WTC11 (cell line): Measurements from ENCODE around the gene CDC16. TPM values are rescaled to one million over a fixed set of nuclear protein-coding genes. Genes with fewer than 3 reads are reported as not detected.
A peak's percentile ranks its signal among the peaks of the same experiment; 100 is the strongest.

Experiments used
- ATAC-seq: fragments of 200-7000 bp; cut with Tn5 transposase; 2 replicates; pipeline ENCODE4 v1.10.0; 2021; ENCODE audit warnings: mild to moderate bottlenecking, moderate library complexity
- CTCF ChIA-PET: fragments of 300-600 bp; sonication (Branson Sonifier 250); formaldehyde crosslinking; loops from one replicate; lab custom pipeline; 2021; ENCODE audit warnings: antibody characterized with exemption; lab: Charles Lee
- POLR2A ChIA-PET: fragments of 350-600 bp; sonication (Branson Sonifier 250); formaldehyde crosslinking; loops from one replicate; lab custom pipeline; 2021; ENCODE audit warnings: antibody characterized with exemption; lab: Charles Lee
- DNase-seq: peaks from one replicate; pipeline ENCODE4 v3.0.0; 2021; ENCODE audit warnings: low spot score
- H3K27ac Mint-ChIP-seq: 2 replicates; pipeline ENCODE4 v1.8.0; 2021; ENCODE audit warnings: mixed read lengths
- H3K27me3 Mint-ChIP-seq: 2 replicates; pipeline ENCODE4 v1.8.0; 2021; ENCODE audit warnings: low read depth, mild to moderate bottlenecking, moderate library complexity, mixed read lengths
- H3K36me3 Mint-ChIP-seq: 2 replicates; pipeline ENCODE4 v1.8.0; 2021; ENCODE audit warnings: mixed read lengths
- H3K4me1 Mint-ChIP-seq: 2 replicates; pipeline ENCODE4 v1.8.0; 2022; ENCODE audit warnings: mixed read lengths
- H3K4me3 Mint-ChIP-seq: 2 replicates; pipeline ENCODE4 v1.8.0; 2021; ENCODE audit warnings: mild to moderate bottlenecking, moderate library complexity, mixed read lengths
- H3K9me3 Mint-ChIP-seq: 2 replicates; pipeline ENCODE4 v1.8.0; 2021; ENCODE audit warnings: mixed read lengths
- E2F1 ChIP-seq: sonication (generic); formaldehyde crosslinking; IDR thresholded peaks from 2 replicates; pipeline ENCODE4 v1.8.0; 2022; ENCODE audit warnings: mild to moderate bottlenecking, missing genetic modification reagents
- E2F4 ChIP-seq: sonication (generic); formaldehyde crosslinking; IDR thresholded peaks from 2 replicates; pipeline ENCODE4 v1.8.1; 2022; ENCODE audit warnings: low read depth, mild to moderate bottlenecking, moderate library complexity, missing genetic modification reagents, borderline replicate concordance
- ETV6 ChIP-seq: sonication (generic); formaldehyde crosslinking; IDR thresholded peaks from 2 replicates; pipeline ENCODE4 v1.8.1; 2022; ENCODE audit warnings: mild to moderate bottlenecking, missing genetic modification reagents
- NFE2L1 ChIP-seq: sonication (generic); formaldehyde crosslinking; IDR thresholded peaks from 2 replicates; pipeline ENCODE4 v1.8.1; 2023; ENCODE audit warnings: missing genetic modification reagents
- NR3C1 ChIP-seq: sonication (generic); formaldehyde crosslinking; conservative IDR thresholded peaks from 2 replicates; pipeline ENCODE4 v1.8.1; 2023; ENCODE audit warnings: low read depth, mild to moderate bottlenecking, missing genetic modification reagents
- SMAD4 ChIP-seq: sonication (generic); formaldehyde crosslinking; IDR thresholded peaks from 2 replicates; pipeline ENCODE4 v1.8.0; 2022; ENCODE audit warnings: mild to moderate bottlenecking, missing genetic modification reagents
- SOX15 ChIP-seq: fragments of 250-450 bp; sonication (Bioruptor Pico); IDR thresholded peaks from 2 replicates; pipeline ENCODE4 v1.9.0; 2021; ENCODE audit warnings: mild to moderate bottlenecking
- SP1 ChIP-seq: sonication (generic); formaldehyde crosslinking; conservative IDR thresholded peaks from 2 replicates; pipeline ENCODE4 v1.8.1; 2022; ENCODE audit warnings: missing genetic modification reagents
- TCF7 ChIP-seq: sonication (generic); formaldehyde crosslinking; IDR thresholded peaks from 2 replicates; pipeline ENCODE4 v1.8.0; 2022; ENCODE audit warnings: mild to moderate bottlenecking, low read depth, missing genetic modification reagents, moderate library complexity
- ZNF263 ChIP-seq: sonication (generic); formaldehyde crosslinking; IDR thresholded peaks from 2 replicates; pipeline ENCODE4 v1.8.1; 2022; ENCODE audit warnings: low read depth, mild to moderate bottlenecking, moderate library complexity, missing genetic modification reagents
- ZNF396 ChIP-seq: fragments of 250-450 bp; sonication (Bioruptor Pico); IDR thresholded peaks from 2 replicates; pipeline ENCODE4 v1.8.0; 2021; ENCODE audit warnings: mild to moderate bottlenecking, moderate library complexity, borderline replicate concordance
- ZNF423 ChIP-seq: fragments of 250-450 bp; sonication (Bioruptor Pico); IDR thresholded peaks from 2 replicates; pipeline ENCODE4 v2.1.2; 2022; ENCODE audit warnings: mild to moderate bottlenecking, moderate library complexity
- total RNA-seq: library from RNA; stranded (reverse); gene quantifications from 3 replicates; pipeline ENCODE4 v1.2.3, GENCODE V29; 2021
- TF ChIP-seq, protein P1 (sequence below): fragments of 250-450 bp; sonication (Bioruptor Pico); IDR thresholded peaks from 2 replicates; pipeline ENCODE4 v1.9.0; 2021; ENCODE audit warnings: mild to moderate bottlenecking, borderline replicate concordance
- TF ChIP-seq, protein P2 (sequence below): sonication (generic); formaldehyde crosslinking; IDR thresholded peaks from 2 replicates; pipeline ENCODE4 v1.8.1; 2023; ENCODE audit warnings: mild to moderate bottlenecking, missing genetic modification reagents, moderate library complexity
- TF ChIP-seq, protein P3 (sequence below): fragments of 250-450 bp; sonication (Bioruptor Pico); IDR thresholded peaks from 2 replicates; pipeline ENCODE4 v1.9.0; 2021; ENCODE audit warnings: moderate library complexity, mild to moderate bottlenecking, inconsistent platforms, borderline replicate concordance
- TF ChIP-seq, protein P4 (sequence below): sonication (generic); formaldehyde crosslinking; IDR thresholded peaks from 2 replicates; pipeline ENCODE4 v1.8.0; 2022; ENCODE audit warnings: mild to moderate bottlenecking, missing genetic modification reagents

CDC16 gene
- total RNA-seq, 1 experiment from 2014 or later: 73.5 TPM

DNA sequence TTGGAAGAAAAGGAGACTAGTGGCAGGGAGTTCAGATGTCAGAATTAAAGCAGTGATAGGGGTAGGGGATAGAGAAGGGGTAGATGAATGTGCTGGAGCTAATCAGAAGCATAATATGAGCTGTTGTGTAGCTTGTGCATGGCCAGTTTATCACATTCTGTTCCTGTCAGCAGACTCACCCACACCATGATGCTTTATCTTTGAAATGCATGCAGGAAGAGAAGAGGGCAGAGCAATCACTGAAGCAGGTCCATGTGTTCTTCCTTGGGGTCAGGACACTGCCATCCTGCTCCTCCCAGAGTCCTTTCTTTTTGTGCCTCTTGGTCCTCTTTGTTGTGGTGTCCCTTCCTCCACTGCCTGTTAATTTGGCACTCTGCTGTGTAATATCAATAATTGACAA, 85.4 kb downstream of the CDC16 start (continued):
- TF ChIP-seq, protein P1, sequence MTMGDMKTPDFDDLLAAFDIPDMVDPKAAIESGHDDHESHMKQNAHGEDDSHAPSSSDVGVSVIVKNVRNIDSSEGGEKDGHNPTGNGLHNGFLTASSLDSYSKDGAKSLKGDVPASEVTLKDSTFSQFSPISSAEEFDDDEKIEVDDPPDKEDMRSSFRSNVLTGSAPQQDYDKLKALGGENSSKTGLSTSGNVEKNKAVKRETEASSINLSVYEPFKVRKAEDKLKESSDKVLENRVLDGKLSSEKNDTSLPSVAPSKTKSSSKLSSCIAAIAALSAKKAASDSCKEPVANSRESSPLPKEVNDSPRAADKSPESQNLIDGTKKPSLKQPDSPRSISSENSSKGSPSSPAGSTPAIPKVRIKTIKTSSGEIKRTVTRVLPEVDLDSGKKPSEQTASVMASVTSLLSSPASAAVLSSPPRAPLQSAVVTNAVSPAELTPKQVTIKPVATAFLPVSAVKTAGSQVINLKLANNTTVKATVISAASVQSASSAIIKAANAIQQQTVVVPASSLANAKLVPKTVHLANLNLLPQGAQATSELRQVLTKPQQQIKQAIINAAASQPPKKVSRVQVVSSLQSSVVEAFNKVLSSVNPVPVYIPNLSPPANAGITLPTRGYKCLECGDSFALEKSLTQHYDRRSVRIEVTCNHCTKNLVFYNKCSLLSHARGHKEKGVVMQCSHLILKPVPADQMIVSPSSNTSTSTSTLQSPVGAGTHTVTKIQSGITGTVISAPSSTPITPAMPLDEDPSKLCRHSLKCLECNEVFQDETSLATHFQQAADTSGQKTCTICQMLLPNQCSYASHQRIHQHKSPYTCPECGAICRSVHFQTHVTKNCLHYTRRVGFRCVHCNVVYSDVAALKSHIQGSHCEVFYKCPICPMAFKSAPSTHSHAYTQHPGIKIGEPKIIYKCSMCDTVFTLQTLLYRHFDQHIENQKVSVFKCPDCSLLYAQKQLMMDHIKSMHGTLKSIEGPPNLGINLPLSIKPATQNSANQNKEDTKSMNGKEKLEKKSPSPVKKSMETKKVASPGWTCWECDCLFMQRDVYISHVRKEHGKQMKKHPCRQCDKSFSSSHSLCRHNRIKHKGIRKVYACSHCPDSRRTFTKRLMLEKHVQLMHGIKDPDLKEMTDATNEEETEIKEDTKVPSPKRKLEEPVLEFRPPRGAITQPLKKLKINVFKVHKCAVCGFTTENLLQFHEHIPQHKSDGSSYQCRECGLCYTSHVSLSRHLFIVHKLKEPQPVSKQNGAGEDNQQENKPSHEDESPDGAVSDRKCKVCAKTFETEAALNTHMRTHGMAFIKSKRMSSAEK: no peak
- TF ChIP-seq ZNF423 (CRISPR knock-in tag) (no peak), NR3C1 (CRISPR knock-in tag) (no peak), ZNF263 (CRISPR knock-in tag) (no peak)
- TF ChIP-seq, protein P2, sequence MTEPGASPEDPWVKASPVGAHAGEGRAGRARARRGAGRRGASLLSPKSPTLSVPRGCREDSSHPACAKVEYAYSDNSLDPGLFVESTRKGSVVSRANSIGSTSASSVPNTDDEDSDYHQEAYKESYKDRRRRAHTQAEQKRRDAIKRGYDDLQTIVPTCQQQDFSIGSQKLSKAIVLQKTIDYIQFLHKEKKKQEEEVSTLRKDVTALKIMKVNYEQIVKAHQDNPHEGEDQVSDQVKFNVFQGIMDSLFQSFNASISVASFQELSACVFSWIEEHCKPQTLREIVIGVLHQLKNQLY (CRISPR knock-in tag): no peak

GRCh38 chr13:114321256-114321655, 86.6 kb downstream of the CDC16 start:
- ATAC-seq (no peak), DNase-seq (no peak)
- no peak for TF ChIP-seq E2F1 (CRISPR knock-in tag)
- TF ChIP-seq NFE2L1 (CRISPR knock-in tag): no peak
- no peak for TF ChIP-seq TCF7 (CRISPR knock-in tag)
- no peak for TF ChIP-seq ZNF396
- no peak for TF ChIP-seq E2F4
- TF ChIP-seq, protein P3, sequence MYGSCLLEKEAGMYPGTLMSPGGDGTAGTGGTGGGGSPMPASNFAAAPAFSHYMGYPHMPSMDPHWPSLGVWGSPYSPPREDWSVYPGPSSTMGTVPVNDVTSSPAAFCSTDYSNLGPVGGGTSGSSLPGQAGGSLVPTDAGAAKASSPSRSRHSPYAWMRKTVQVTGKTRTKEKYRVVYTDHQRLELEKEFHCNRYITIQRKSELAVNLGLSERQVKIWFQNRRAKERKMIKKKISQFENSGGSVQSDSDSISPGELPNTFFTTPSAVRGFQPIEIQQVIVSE (CRISPR knock-in tag): no peak
- TF ChIP-seq ETV6 (CRISPR knock-in tag): no peak
- TF ChIP-seq, protein P4, sequence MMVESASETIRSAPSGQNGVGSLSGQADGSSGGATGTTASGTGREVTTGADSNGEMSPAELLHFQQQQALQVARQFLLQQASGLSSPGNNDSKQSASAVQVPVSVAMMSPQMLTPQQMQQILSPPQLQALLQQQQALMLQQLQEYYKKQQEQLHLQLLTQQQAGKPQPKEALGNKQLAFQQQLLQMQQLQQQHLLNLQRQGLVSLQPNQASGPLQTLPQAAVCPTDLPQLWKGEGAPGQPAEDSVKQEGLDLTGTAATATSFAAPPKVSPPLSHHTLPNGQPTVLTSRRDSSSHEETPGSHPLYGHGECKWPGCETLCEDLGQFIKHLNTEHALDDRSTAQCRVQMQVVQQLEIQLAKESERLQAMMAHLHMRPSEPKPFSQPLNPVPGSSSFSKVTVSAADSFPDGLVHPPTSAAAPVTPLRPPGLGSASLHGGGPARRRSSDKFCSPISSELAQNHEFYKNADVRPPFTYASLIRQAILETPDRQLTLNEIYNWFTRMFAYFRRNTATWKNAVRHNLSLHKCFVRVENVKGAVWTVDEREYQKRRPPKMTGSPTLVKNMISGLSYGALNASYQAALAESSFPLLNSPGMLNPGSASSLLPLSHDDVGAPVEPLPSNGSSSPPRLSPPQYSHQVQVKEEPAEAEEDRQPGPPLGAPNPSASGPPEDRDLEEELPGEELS (CRISPR knock-in tag): no peak
- TF ChIP-seq, protein P1: no peak
- TF ChIP-seq SP1: no peak
- no peak for TF ChIP-seq SOX15 (CRISPR knock-in tag)
- TF ChIP-seq SMAD4 (CRISPR knock-in tag): no peak
- Mint-ChIP-seq H3K9me3 (no peaks in the 10 kb centered on the region), H3K27me3 (no peaks in the 10 kb centered on the region), H3K27ac (peak overlapping the region; percentile 29; the same call in 1 of the 2 replicates), H3K36me3 (peaks cover 64% of the 10 kb centered on the region), H3K4me1 (no peaks in the 10 kb centered on the region), H3K4me3 (no peak overlapping the region)
- POLR2A ChIA-PET: no interaction called here
- CTCF ChIA-PET: no interaction called here
